Heart left ventricle (tissue), 16 donors: ENCODE data around the gene ZP1. TPM values are rescaled to one million over a fixed set of nuclear protein-coding genes. Genes with fewer than 3 reads are reported as not detected.

Source experiments
- ATAC-seq, 4 donors: fragments of 200-7000 bp; cut with Tn5 transposase; one replicate each; pipeline ENCODE4 v1.9.1; 2020 to 2022; ENCODE audit warnings: moderate library complexity in 4 of 4, mild to moderate bottlenecking in 3 of 4, moderate number of reproducible peaks in 1 of 4
- DNase-seq, 5 donors: peaks; one replicate each; pipeline ENCODE4 v3.0.0-alpha.2; 2020
- H3K27ac ChIP-seq, 12 donors: fragments of 200-600 bp; sonication (generic) in 4 of 12; one replicate each; pipeline versions ENCODE4 v1.5.0 to v1.8.0; 2016 to 2022; ENCODE audit warnings: mild to moderate bottlenecking in 2 of 12
- H3K27me3 ChIP-seq, 9 donors: fragments of 200-600 bp; sonication (generic) in 2 of 9; one replicate each; pipeline versions ENCODE4 v1.5.1 to v1.8.0; 2016 to 2022; ENCODE audit warnings: mild to moderate bottlenecking in 3 of 9
- H3K36me3 ChIP-seq, 9 donors: fragments of 200-600 bp; sonication (generic) in 2 of 9; one replicate each; pipeline versions ENCODE4 v1.5.0 to v1.8.0; 2018 to 2022; ENCODE audit warnings: mild to moderate bottlenecking in 2 of 9
- H3K4me1 ChIP-seq, 12 donors: fragments of 200-600 bp; sonication (generic) in 4 of 12; one replicate each; pipeline versions ENCODE4 v1.5.0 to v1.8.0; 2016 to 2022; ENCODE audit warnings: mild to moderate bottlenecking in 3 of 12
- H3K4me3 ChIP-seq, 12 donors: fragments of 200-600 bp; sonication (generic) in 4 of 12; one replicate each; pipeline versions ENCODE4 v1.5.0 to v1.8.0; 2017 to 2022; ENCODE audit warnings: mild to moderate bottlenecking in 9 of 12, moderate library complexity in 4 of 12
- H3K9me3 ChIP-seq, 12 donors: fragments of 200-600 bp; sonication (generic) in 4 of 12; one replicate each; pipeline versions ENCODE4 v1.5.0 to v1.8.0; 2016 to 2022; ENCODE audit warnings: mild to moderate bottlenecking in 1 of 12
- CTCF ChIP-seq, 12 donors: fragments of 200-600 bp; sonication (generic) in 4 of 12; IDR thresholded peaks; one replicate each; pipeline versions ENCODE4 v1.5.0 to v1.8.0; 2018 to 2022; ENCODE audit warnings: antibody characterized with exemption in 12 of 12, mild to moderate bottlenecking in 5 of 12
- POLR2A ChIP-seq, 2 donors: fragments of 450-650 bp; IDR thresholded peaks; one replicate each; pipeline ENCODE4 v1.6.1; 2017; ENCODE audit warnings: antibody characterized with exemption in 2 of 2, mild to moderate bottlenecking in 2 of 2, moderate library complexity in 2 of 2
- WGBS, 4 donors: extraction: QIAGEN DNeasy Blood & Tissue Kit in 2 of 4; methylation state at CpG; one replicate each; pipeline versions ENCODE4 v1.1.5 to v1.1.7; 2013 to 2018; 5-methylcytosine and 5-hydroxymethylcytosine counted together
- intact Hi-C, 10 donors: fragments of 100-400 bp; cut with DNase I; formaldehyde crosslinking; loops; one replicate each; pipeline versions ENCODE4 v1.11.1 to v1.14.2; 2022
- polyA plus RNA-seq, 2 donors: library from polyadenylated mRNA; stranded (reverse); fragments of 200-250 nt; gene quantifications; one replicate each; pipeline ENCODE4 v1.2.3, GENCODE V29; 2013
- total RNA-seq, 9 donors: library from RNA; depleted of rRNA in 2 of 9; stranded (reverse); fragments of >200 nt in 2 of 9; fragmentation: NEBNext Ultra II Directional in 3 of 9; extraction: Animal tissue kit (Norgen Biotek cat#: 25700) in 3 of 9; gene quantifications; one replicate each; pipeline versions ENCODE4 v1.1.0 to v1.2.4, GENCODE V29; 2016 to 2023
- donor health status: ischemic (EF 13 %, LVEDD 7.1; RV severe dilation, severe dysfunction).
- donor health status: healthy with polysubstance abuse.
- donor health status: DM: no; HTN: yes; CAD: no.
- donor health status: DM: no; HTN: no; CAD: no.
- donor health status: ischemic (EF 25% LVEDD 6.9; RV normal size, moderate dysfunction).
- donor health status: ischemic (EF 25% LVEDD 5.7; RV mildly dilated, moderate dysfunction).
- donor health status: healthy.
- donor health status: DM: yes; HTN: yes; CAD: no.
- donor health status: ischemic (EF 35%, LVEDD 5.7; RV mildly dilated, moderate dysfunction).
- donor health status: nonischemic (EF 11% LVEDD 7.7; RV severe dilation, severe dysfunction).
- donor health status: DM: yes; HTN: yes; CAD: no.
- donor health status: PGD.
- donor health status: ischemic (EF 29% LVEDD 5.4; RV normal size, mild dysfunction).
- donor health status: nonischemic (EF 23%, LVEDD 6.1; RV moderate dilation, normal function).

The ZP1 gene
- total and polyA plus RNA-seq, 11 donors = 0.15 to 0.95 (median 0.32) TPM; not detected in 7

- Histone ChIP-seq H3K4me3 (no peak overlapping the region), H3K9me3 (no peaks in the 10 kb centered on the region), H3K4me1 (peaks cover 0 to 15% (median 5%) of the 10 kb centered on the region in 12 donors), H3K27me3 (no peaks in the 10 kb centered on the region), H3K27ac (no peak overlapping the region), H3K36me3 (peaks cover 4 to 100% (median 94%) of the 10 kb centered on the region in 9 donors)
- TF ChIP-seq POLR2A (IDR thresholded peaks at IDR 0.05) (no peak), CTCF (IDR thresholded peaks at IDR 0.05) (peak; percentile 90 to 98 (median 94))
- DNase-seq (no peak), ATAC-seq (peak in 3 of 4 donors; percentile 69 to 70 (median 70))
- intact Hi-C loops = loop anchor here (1.0 to 5.0 kb wide), 6 partner anchors 67 to 127 kb away; no protein-coding TSS in a partner anchor
- 55 to 61% (median 58%) methylated on average over 12 of the region's 12 CpGs for WGBS, 4 donors
Measured at GRCh38 chr11:60899046-60899936, 31.9 kb downstream of the ZP1 start.

- DNase-seq (no peak), ATAC-seq (no peak)
- intact Hi-C loops = loop anchor here (1.0 to 10.0 kb wide), 7 partner anchors 68 to 235 kb away; no protein-coding TSS in a partner anchor
- Histone ChIP-seq H3K9me3 (no peaks in the 10 kb centered on the region), H3K27ac (no peak overlapping the region), H3K36me3 (peaks cover 4 to 94% (median 87%) of the 10 kb centered on the region in 9 donors), H3K4me1 (peaks cover 2 to 22% (median 11%) of the 10 kb centered on the region in 12 donors), H3K4me3 (no peak overlapping the region), H3K27me3 (no peaks in the 10 kb centered on the region)
- no peak for TF ChIP-seq POLR2A (IDR thresholded peaks at IDR 0.05)
- TF ChIP-seq CTCF (IDR thresholded peaks at IDR 0.05) = no peak
- 65 to 78% (median 71%) methylated on average over 4 of the region's 4 CpGs for WGBS, 4 donors
Measured at GRCh38 chr11:60899977-60900376, 32.6 kb downstream of the ZP1 start.

GRCh38 chr11:60900673-60901404, 33.5 kb downstream of the ZP1 start:
- intact Hi-C loops = loop anchor here in 1 of 10 donors (5.0 to 10.0 kb wide), 2 partner anchors 129 to 234 kb away; no protein-coding TSS in a partner anchor
- peaks cover 8 to 31% (median 20%) of the 10 kb centered on the region in 12 donors for H3K4me1 ChIP-seq
- H3K27ac ChIP-seq = no peak overlapping the region
- peaks cover 4 to 85% (median 78%) of the 10 kb centered on the region in 9 donors for H3K36me3 ChIP-seq
- H3K4me3 ChIP-seq = no peak overlapping the region
- H3K27me3 ChIP-seq = no peaks in the 10 kb centered on the region
- 63 to 76% (median 72%) methylated on average over 9 to 13 of the region's 13 CpGs for WGBS, 4 donors
- peak; percentile 6 to 56 (median 26) for ATAC-seq
- DNase-seq = no peak
- TF ChIP-seq CTCF (IDR thresholded peaks at IDR 0.05) = no peak
- TF ChIP-seq POLR2A (IDR thresholded peaks at IDR 0.05) = no peak
- no peaks in the 10 kb centered on the region for H3K9me3 ChIP-seq
